Ascending aorta (tissue), 2 donors: ENCODE results near the gene MELK. TPM values are rescaled to one million over a fixed set of nuclear protein-coding genes. Genes with fewer than 3 reads are reported as not detected.

Experiments used
- DNase-seq, 2 donors: peaks; one replicate each; pipeline ENCODE4 v3.0.0-alpha.2; 2019; ENCODE audit warnings: low spot score in 2 of 2
- H3K27ac ChIP-seq, 2 donors: fragments of 200-600 bp; sonication (generic); one replicate each; pipeline ENCODE4 v1.5.1; 2016 to 2017; ENCODE audit warnings: mild to moderate bottlenecking in 1 of 2
- H3K27me3 ChIP-seq: fragments of 200-600 bp; sonication (generic); one replicate; pipeline ENCODE4 v1.5.1; 2017
- H3K36me3 ChIP-seq, 2 donors: fragments of 200-600 bp; sonication (generic); one replicate each; pipeline ENCODE4 v1.5.1; 2016
- H3K4me1 ChIP-seq, 2 donors: fragments of 200-600 bp; sonication (generic); one replicate each; pipeline ENCODE4 v1.5.1; 2016 to 2017; ENCODE audit warnings: mild to moderate bottlenecking in 1 of 2
- H3K4me3 ChIP-seq, 2 donors: fragments of 200-600 bp; sonication (generic); one replicate each; pipeline ENCODE4 v1.5.1; 2016 to 2017; ENCODE audit warnings: mild to moderate bottlenecking in 1 of 2
- H3K9me3 ChIP-seq, 2 donors: fragments of 200-600 bp; sonication (generic); one replicate each; pipeline ENCODE4 v1.5.1; 2016
- CTCF ChIP-seq, 3 experiments: fragments of 200-600 bp in 2 of 3; fragments of 450-650 bp in 1 of 3; sonication (generic) in 2 of 3; IDR thresholded peaks; one replicate each; pipeline ENCODE4 v1.5.1; 2016 to 2019; ENCODE audit warnings: antibody characterized with exemption in 3 of 3, mild to moderate bottlenecking in 1 of 3, moderate library complexity in 1 of 3
- intact Hi-C: fragments of 100-400 bp; cut with DNase I; formaldehyde crosslinking; loops from one replicate; pipeline ENCODE4 v1.15.1; 2023
- total RNA-seq: library from RNA; depleted of rRNA; stranded (reverse); fragments of >200 nt; gene quantifications from one replicate; pipeline ENCODE4 v1.1.0, GENCODE V29; 2016

Gene MELK
- total RNA-seq, 1 donor from 2014 or later: not detected

- no peak for DNase-seq
- H3K27ac ChIP-seq: no peak overlapping the region
- intact Hi-C loops: no loop called here
- H3K27me3 ChIP-seq: no peaks in the 10 kb centered on the region
- H3K4me1 ChIP-seq: no peaks in the 10 kb centered on the region
- H3K4me3 ChIP-seq: no peak overlapping the region
- no peak for TF ChIP-seq CTCF (IDR thresholded peaks at IDR 0.05)
- no peaks in the 10 kb centered on the region for H3K36me3 ChIP-seq
- no peaks in the 10 kb centered on the region for H3K9me3 ChIP-seq
These were observed 20.3 kb downstream of the MELK start for GRCh38 chr9:36592801-36593583.

GRCh38 chr9:36594213-36594612 is 21.5 kb downstream of the MELK start:
- Histone ChIP-seq H3K9me3 (no peaks in the 10 kb centered on the region), H3K4me1 (no peaks in the 10 kb centered on the region), H3K36me3 (no peaks in the 10 kb centered on the region), H3K27me3 (no peaks in the 10 kb centered on the region), H3K27ac (no peak overlapping the region), H3K4me3 (no peak overlapping the region)
- intact Hi-C loops: no loop called here
- no peak for DNase-seq
- no peak for TF ChIP-seq CTCF (IDR thresholded peaks at IDR 0.05)

GRCh38 chr9:36597412-36598178 is 24.9 kb downstream of the MELK start:
- H3K27ac ChIP-seq: no peak overlapping the region
- no peaks in the 10 kb centered on the region for H3K4me1 ChIP-seq
- peak in 1 of 3 experiments; percentile 26 for TF ChIP-seq CTCF (IDR thresholded peaks at IDR 0.05)
- no peak for DNase-seq
- no peaks in the 10 kb centered on the region for H3K9me3 ChIP-seq
- intact Hi-C loops: no loop called here
- H3K36me3 ChIP-seq: no peaks in the 10 kb centered on the region
- no peak overlapping the region for H3K4me3 ChIP-seq
- no peaks in the 10 kb centered on the region for H3K27me3 ChIP-seq

GRCh38 chr9:36598273-36598672 is 25.6 kb downstream of the MELK start:
- Histone ChIP-seq H3K9me3 (no peaks in the 10 kb centered on the region), H3K27me3 (no peaks in the 10 kb centered on the region), H3K4me1 (no peaks in the 10 kb centered on the region), H3K36me3 (no peaks in the 10 kb centered on the region), H3K4me3 (no peak overlapping the region), H3K27ac (no peak overlapping the region)
- intact Hi-C loops: no loop called here
- TF ChIP-seq CTCF (IDR thresholded peaks at IDR 0.05): no peak
- no peak for DNase-seq

GRCh38 chr9:36603006-36603405 is 30.3 kb downstream of the MELK start:
- no peak for DNase-seq
- no peaks in the 10 kb centered on the region for H3K4me1 ChIP-seq
- no peaks in the 10 kb centered on the region for H3K36me3 ChIP-seq
- no peak for TF ChIP-seq CTCF (IDR thresholded peaks at IDR 0.05)
- no peak overlapping the region for H3K4me3 ChIP-seq
- H3K27me3 ChIP-seq: no peaks in the 10 kb centered on the region
- no peak overlapping the region for H3K27ac ChIP-seq
- no peaks in the 10 kb centered on the region for H3K9me3 ChIP-seq
- intact Hi-C loops: no loop called here
